ENCODE data around the gene ARL11.
"Not testable (repeated sequence)": the region's sequence is repeated elsewhere in the genome, so short reads cannot be mapped to it uniquely, and the experiment has no call there.

Gene ARL11

DNA sequence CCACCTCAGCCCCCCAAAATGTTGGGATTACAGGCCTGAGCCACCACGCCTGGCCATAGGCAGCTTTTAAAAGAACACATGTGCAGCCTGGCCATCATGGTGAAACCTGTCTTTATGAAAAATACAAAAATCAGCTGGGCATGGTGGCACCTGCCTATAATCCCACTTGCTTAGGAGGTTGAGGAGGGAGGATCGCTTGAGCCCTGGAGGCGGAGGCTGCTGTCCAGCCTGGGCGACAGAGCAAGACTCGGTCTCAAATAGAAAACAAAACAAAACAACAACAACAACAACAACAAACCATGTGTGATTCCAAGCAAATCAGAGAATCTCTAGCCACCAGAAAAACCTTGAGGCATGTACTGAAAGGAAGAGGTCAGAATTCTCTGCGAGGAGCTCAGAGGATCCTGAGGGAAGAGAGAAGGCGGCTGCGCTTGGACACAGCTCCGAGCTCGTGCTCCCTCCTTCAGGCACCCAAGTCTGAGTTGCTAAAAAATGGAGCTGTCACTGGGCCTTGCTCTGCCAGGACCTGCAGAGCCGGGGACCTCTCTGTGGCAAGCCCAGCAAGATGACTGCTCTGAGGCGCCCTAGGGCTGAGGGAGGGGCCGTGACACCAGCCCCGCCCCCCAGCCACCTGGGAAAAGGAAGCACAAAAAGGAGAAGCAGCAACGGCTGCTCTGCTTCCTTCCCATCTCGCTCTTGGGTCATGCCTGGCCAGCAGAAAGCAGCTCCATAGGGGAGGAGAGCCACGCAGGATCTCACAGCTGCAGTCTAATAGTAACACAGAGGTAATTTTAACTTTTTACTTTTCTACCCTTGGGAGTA is at the start of gene ARL11:
Gene ARL11, plus strand, starts transcription at position 677 of the 822 bp plus-strand sequence. CDS start 1,941 bp downstream, outside the sequence.
- peak; percentile 16 for DNase-seq (ENCODE audit: low spot score)

DNA sequence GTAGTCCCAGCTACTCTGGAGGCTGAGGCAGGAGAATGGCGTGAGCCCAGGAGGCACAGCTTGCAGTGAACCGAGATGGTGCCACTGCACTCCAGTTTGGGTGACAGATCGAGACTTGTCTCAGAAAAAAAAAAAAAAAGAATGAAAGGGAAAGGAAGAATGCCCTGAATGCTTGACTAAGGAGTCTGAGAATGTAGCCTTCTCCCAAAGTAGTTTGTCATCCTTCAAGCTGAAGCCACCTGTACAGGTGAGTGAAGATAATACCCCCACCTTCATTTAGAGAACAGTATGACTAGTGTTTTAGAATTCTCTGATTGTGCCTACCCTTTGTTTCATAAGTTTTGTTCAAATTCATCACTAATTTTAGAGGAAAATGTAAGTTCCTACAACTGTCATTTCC is 48.8 kb upstream of the ARL11 start:
- DNase-seq (ENCODE audit: low spot score) = no peak

DNA sequence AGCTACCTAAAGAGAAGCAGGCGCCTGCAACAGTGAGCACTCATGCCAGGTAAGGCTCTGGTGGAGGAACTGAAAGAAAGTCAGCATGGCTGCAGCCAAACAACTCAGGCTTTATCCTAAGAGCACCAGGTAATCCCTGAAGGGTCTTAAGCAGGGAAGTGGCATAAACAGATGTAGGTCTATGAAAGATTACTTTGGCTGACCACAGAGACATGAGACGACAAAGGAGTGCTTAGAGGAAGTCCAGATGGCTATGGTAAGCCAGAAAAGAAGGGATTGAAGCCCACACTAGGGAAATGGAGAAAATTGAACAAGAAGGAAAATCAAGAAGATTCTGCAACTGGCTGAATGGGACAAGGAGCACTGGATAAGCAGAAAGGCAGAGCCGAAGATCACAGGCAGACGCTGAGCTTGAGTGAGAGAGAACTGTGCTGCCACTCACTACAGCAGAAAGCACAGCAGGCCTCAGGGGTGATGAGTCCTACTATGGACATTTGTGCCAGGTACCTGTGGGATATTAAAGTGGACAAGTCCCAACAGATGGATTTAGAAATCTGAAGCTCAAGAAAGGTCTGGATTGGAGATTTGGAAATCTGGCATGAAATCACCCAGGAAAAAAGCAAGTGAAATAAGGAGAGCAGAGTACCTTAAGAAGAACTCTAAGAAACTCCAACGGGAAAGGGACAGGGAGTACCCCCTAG is 47.2 kb upstream of the ARL11 start:
- DNase-seq (ENCODE audit: low spot score) = no peak

GRCh38 chr13:49584771-49585182 is 43.5 kb upstream of the ARL11 start:
- DNase-seq (ENCODE audit: low spot score) = peak; percentile 29

DNA sequence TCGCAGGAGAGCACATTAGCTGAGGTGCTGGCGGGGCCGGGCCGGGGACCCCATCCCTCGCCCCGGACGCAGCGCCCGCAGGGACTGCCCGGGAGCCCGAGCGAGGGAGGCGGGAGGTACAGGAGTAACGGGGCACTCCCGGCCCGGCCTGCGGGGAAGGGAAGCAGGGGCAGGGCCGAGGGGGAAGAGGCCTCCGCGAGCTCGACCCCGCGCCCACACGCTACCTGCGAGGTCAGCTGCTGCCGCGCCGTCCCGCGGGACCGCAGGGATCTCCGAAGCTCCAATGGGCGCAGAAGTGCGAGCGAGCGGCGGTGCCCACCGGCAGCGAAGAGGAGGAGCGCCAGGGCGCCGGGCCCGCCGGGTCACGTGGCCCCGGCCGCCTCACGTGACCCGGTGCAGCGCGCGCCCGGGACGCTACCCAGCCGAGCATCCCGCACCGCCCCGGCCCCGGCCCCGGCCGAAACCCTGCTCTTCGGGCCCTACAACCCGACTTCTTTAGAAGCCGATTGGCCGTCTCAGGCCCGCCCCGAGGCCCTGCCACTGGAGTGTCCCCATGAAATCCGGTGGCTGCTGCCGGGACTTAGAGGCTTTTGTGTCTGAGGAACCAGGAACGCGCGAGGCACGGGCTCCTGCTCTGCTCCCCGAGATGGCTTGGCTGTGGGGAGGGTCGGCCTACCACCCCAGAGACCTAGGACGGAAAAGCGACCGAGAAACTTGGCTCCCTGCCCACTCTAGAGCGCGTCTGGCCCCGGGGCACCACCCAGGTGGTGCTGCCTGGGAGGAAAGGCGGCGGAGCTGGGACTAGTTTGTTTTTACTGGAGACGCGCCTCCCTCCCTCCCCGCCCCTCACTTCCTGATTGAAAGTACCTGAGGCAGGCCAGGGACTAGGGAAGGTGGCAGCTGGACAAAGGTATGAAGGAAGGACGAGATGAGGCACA is 42.8 kb upstream of the ARL11 start, which contains the start of gene RCBTB1:
Gene RCBTB1, minus strand, starts transcription at position 339 of the 938 bp plus-strand sequence. CDS start 18,279 bp downstream, outside the sequence.
- peak; percentile 85 for DNase-seq (ENCODE audit: low spot score)

- DNase-seq (ENCODE audit: low spot score) = peak; percentile 68
Measured at GRCh38 chr13:49586717-49587116, 41.6 kb upstream of the ARL11 start.

DNA sequence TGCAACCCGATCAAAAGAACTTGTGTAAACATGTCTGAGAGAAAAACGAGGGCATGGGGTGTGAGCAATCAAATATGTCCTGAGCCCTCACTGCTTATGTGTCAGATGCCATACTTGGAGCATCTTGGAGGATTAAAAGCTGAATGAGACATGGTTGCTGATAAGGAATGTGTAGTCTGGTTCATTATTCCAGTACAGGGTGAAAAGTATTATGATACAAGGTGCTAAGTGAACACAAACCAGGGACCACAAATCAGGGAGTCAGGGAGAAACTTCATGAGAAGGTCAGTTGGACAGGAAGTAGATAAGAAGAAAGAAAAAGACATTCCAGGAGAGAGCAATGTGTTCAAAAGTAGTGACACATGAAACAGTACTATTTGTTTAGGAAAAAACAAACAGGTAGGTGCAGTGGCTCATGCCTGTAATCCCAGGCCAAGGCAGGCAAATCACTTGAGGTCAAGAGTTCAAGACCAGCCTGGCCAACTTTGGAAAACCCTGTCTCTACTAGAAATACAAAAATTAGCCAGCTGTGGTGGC is 40.9 kb upstream of the ARL11 start:
- no peak for DNase-seq (ENCODE audit: low spot score)

DNA sequence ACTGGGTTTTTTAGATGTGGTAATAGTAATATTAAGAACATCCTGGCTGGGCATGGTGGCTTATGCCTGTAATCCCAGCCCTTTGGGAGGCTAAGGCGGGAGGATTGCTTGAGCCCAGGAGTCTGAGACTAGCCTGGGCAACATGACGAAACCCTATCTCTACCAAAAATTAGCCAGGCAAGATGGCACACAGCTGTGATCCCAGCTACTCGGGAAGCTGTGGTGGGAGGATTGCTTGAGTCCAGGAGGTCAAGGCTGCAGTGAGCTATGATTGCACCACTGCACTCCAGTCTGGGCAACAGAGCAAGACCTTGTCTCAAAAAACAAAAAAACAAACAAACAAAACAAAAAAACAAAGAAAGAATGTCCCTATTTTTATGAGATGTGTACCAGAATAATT is 37.6 kb upstream of the ARL11 start:
- DNase-seq (ENCODE audit: low spot score) = not testable (repeated sequence)

GRCh38 chr13:49593876-49594275 is 34.4 kb upstream of the ARL11 start:
- DNase-seq (ENCODE audit: low spot score) = not testable (repeated sequence)

- DNase-seq (ENCODE audit: low spot score) = no peak
Measured at GRCh38 chr13:49594576-49594975, 33.7 kb upstream of the ARL11 start.

DNA sequence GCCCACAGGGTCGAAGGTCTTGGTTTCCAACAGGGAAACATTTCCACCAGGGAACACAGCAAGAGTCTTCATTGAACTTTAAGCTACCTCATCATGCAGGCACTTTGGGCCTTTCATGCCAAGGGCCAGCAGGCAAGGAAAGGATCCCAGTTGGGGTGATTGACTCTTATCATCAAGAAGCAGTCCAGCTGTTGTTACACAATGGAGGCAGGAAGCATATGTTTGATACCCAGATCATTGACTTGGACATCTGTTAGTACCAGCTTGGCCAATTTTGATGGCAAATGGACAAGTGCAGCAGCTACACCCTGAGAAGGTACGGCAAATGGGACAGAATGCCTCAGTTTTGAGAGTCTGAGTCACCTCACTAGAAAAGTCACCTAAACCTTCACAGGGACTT is 32.1 kb upstream of the ARL11 start:
- no peak for DNase-seq (ENCODE audit: low spot score)

DNA sequence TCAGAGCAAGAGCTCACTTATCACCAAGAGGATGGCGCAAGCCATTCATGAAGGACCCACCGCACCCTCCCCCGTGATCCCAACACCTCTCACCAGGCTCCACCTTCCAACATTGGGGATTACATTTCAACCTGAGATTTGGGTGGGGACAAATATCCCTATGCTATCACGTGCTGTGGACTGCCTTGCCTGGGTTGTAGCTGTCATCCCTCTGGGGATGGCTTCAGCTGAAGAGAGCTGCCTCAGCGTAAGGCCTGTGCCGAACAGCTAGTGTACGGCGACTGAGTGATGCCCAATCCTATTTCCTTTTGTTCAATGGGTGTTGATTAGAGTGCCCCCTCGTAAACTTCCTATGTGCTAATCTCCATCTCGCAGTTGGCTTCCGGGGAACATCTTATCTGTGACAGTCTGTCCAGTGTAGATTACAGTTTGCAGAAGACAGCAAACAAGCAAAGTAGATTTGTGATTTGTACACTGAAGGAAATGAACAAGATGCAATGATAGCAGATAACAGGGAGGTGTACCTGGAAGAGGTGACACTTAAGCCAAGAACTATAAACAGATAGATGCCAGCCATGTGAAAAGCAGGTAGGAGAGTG is 31.2 kb upstream of the ARL11 start:
- no peak for DNase-seq (ENCODE audit: low spot score)

DNA sequence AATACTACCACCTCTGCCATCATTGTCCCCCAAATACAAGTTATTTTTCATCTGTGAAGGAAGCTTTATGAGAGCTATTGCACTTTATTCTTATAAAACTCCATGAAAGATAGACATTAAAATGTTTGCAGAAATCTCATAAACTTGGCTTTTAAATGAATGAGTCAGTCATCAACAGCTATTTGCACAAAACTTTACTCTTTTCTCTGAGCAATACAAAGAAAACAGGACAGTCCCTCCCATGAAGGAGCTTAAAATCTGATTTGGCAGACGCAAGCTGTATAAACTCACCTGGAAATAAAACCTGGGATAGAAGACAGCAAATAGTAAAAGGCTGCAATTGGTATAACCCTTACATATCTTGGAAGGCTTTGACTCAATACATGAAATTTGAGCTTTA is 26.3 kb upstream of the ARL11 start:
- DNase-seq (ENCODE audit: low spot score) = no peak

GRCh38 chr13:49602615-49603014 is 25.7 kb upstream of the ARL11 start:
- not testable (repeated sequence) for DNase-seq (ENCODE audit: low spot score)

DNA sequence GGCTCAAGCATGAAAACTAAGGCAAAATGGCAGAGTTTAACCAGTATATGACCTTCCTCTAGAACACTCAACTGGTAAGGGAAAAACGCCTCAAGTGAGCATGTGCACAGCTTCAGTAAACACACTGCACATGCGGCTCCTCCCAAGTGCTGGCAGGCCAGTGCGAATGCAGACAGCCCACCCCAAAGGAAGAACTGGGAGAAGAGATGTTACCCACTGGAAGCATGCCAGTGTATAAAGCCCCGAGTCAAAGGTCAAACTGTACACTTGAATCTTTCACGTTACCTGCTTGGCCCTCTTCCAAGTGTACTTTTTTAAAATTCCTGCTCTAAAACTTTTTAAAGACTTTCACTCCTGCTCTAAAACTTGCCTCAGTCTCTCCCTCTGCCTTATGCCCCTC is 23.7 kb upstream of the ARL11 start:
- DNase-seq (ENCODE audit: low spot score) = no peak

GRCh38 chr13:49606747-49607648 is 21.3 kb upstream of the ARL11 start:
- peak; percentile 87 for DNase-seq (ENCODE audit: low spot score)

DNA sequence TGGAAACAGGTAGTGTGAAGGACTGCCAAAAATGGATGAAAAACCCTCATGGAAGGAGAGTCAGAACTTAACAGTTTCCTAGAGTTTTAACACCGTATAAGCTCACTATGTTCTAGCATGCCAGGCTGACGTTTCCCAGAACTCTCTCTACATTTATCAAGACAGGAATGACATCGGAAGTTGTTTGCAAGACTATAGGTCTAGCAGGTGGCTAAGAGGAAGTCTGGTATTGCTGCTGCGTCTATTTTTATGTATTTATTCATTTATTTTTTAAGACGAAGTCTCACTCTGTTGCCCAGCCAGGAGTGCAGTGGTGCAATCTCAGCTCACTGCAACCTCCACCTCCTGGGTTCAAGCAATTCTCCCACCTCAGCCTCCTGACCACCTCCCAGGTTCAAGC is 20.5 kb upstream of the ARL11 start:
- no peak for DNase-seq (ENCODE audit: low spot score)

- no peak for DNase-seq (ENCODE audit: low spot score)
Measured at GRCh38 chr13:49608651-49609331, 19.5 kb upstream of the ARL11 start.

DNA sequence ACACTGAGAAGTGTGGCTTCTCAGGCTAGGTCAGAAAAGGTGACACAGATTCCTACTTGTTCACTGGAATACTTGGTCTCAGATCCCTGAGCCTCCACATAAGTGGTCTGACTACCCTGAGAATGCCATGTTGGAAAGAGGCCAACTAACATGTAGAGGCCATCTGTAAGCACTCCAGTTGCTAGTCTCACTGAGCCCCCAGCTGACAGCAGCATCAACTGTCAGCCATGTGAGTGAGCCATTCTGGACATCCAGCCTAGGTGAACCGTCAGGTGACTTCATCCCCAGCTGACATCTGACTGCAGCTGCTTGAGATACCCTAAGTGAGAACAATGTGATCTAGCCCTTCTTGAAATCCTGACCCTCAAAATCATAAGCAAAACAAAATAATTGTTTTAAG is 18.1 kb upstream of the ARL11 start:
- no peak for DNase-seq (ENCODE audit: low spot score)

- not testable (repeated sequence) for DNase-seq (ENCODE audit: low spot score)
Measured at GRCh38 chr13:49612042-49612441, 16.3 kb upstream of the ARL11 start.
